HG02870 (cell line): ENCODE results near the gene HKDC1.
"Not testable (repeated sequence)": the region's sequence is repeated elsewhere in the genome, so short reads cannot be mapped to it uniquely, and the experiment has no call there.

Experiments used
- ATAC-seq: cut with Tn5 transposase; IDR thresholded peaks from one replicate; pipeline ENCODE4 v1.9.1; 2021; ENCODE audit warnings: mild to moderate bottlenecking, moderate library complexity; ENCODE audit not compliant: unreplicated experiment

HKDC1 gene

GRCh38 chr10:69278446-69278963, 58.4 kb downstream of the HKDC1 start, which contains the start of gene HK1:
Gene HK1 (plus strand): TSS chr10:69278496.
- ATAC-seq, result no peak

- ATAC-seq, result no peak
Measured at GRCh38 chr10:69279110-69279509, 59.0 kb downstream of the HKDC1 start.

GRCh38 chr10:69281507-69282413, 61.6 kb downstream of the HKDC1 start:
- ATAC-seq, result no peak

GRCh38 chr10:69284402-69284801, 64.3 kb downstream of the HKDC1 start:
- ATAC-seq, result not testable (repeated sequence)

- ATAC-seq, result no peak
Measured at GRCh38 chr10:69285699-69286098, 65.6 kb downstream of the HKDC1 start.

GRCh38 chr10:69287181-69287580, 67.0 kb downstream of the HKDC1 start:
- ATAC-seq, result no peak

- no peak for ATAC-seq
Measured at GRCh38 chr10:69290993-69291392, 70.9 kb downstream of the HKDC1 start.

GRCh38 chr10:69292459-69292858, 72.3 kb downstream of the HKDC1 start:
- no peak for ATAC-seq

GRCh38 chr10:69295027-69295636, 75.0 kb downstream of the HKDC1 start:
- no peak for ATAC-seq

GRCh38 chr10:69303632-69304051, 83.5 kb downstream of the HKDC1 start:
- no peak for ATAC-seq

GRCh38 chr10:69306421-69306820, 86.3 kb downstream of the HKDC1 start:
- ATAC-seq, result no peak

GRCh38 chr10:69307434-69307833, 87.3 kb downstream of the HKDC1 start:
- ATAC-seq, result no peak

GRCh38 chr10:69308304-69308703, 88.2 kb downstream of the HKDC1 start:
- ATAC-seq, result not testable (repeated sequence)

GRCh38 chr10:69311309-69311708, 91.2 kb downstream of the HKDC1 start:
- ATAC-seq, result no peak

- ATAC-seq, result no peak
Measured at GRCh38 chr10:69312528-69312927, 92.4 kb downstream of the HKDC1 start.

- no peak for ATAC-seq
Measured at GRCh38 chr10:69315100-69315542, 95.0 kb downstream of the HKDC1 start.

GRCh38 chr10:69315610-69316312, 95.6 kb downstream of the HKDC1 start:
- ATAC-seq, result no peak

GRCh38 chr10:69316313-69317059, 96.4 kb downstream of the HKDC1 start:
- ATAC-seq, result no peak
